SK-N-SH treated with all-trans-retinoic acid at 6 μM for 48 hours (cell line): ENCODE measurements around the gene IL13RA2.

Source experiments
- ATAC-seq: fragments of 200-7000 bp; cut with Tn5 transposase; 3 replicates; pipeline ENCODE4 v1.9.1; 2020; ENCODE audit warnings: mild to moderate bottlenecking, moderate library complexity
- BACH2 ChIP-seq: fragments of 250-450 bp; sonication (Bioruptor Pico); IDR thresholded peaks from 2 replicates; pipeline ENCODE4 v1.9.0; 2021; ENCODE audit warnings: mild to moderate bottlenecking, borderline replicate concordance
- GLIS3 ChIP-seq: fragments of 250-450 bp; sonication (Bioruptor Pico); IDR thresholded peaks from 2 replicates; pipeline ENCODE4 v1.5.0; 2020; ENCODE audit warnings: mild to moderate bottlenecking, moderate library complexity
- OSR1 ChIP-seq: fragments of 250-450 bp; sonication (Bioruptor Pico); IDR thresholded peaks from 2 replicates; pipeline ENCODE4 v1.8.0; 2022; ENCODE audit warnings: moderate library complexity, mild to moderate bottlenecking, inconsistent platforms
- PPARA ChIP-seq: fragments of 250-450 bp; sonication (Bioruptor Pico); IDR thresholded peaks from 2 replicates; pipeline ENCODE4 v1.5.0; 2020; ENCODE audit warnings: mild to moderate bottlenecking, borderline replicate concordance
- RARB ChIP-seq: fragments of 250-450 bp; sonication (Bioruptor Pico); IDR thresholded peaks from 2 replicates; pipeline ENCODE4 v1.8.0; 2021; ENCODE audit warnings: mild to moderate bottlenecking, moderate library complexity
- TCF4 ChIP-seq: fragments of 250-450 bp; sonication (Bioruptor Pico); IDR thresholded peaks from 2 replicates; pipeline ENCODE4 v1.8.0; 2021; ENCODE audit warnings: mild to moderate bottlenecking, moderate library complexity, borderline replicate concordance
- TOX ChIP-seq: fragments of 250-450 bp; sonication (Bioruptor Pico); IDR thresholded peaks from 2 replicates; pipeline ENCODE4 v1.8.0; 2021; ENCODE audit warnings: mild to moderate bottlenecking, moderate library complexity, borderline replicate concordance
- ZC3H10 ChIP-seq: fragments of 250-450 bp; sonication (Bioruptor Pico); IDR thresholded peaks from 2 replicates; pipeline ENCODE4 v1.5.1; 2021; ENCODE audit warnings: mild to moderate bottlenecking, moderate library complexity
- ZFP30 ChIP-seq: fragments of 450-650 bp; formaldehyde crosslinking; IDR thresholded peaks from 2 replicates; pipeline ENCODE4 v1.5.0; 2022; ENCODE audit warnings: mild to moderate bottlenecking, moderate library complexity
- ZNF565 ChIP-seq: fragments of 450-650 bp; formaldehyde crosslinking; conservative IDR thresholded peaks from 2 replicates; pipeline ENCODE4 v1.5.0; 2020; ENCODE audit warnings: low read depth, mild to moderate bottlenecking, moderate library complexity
- ZNF70 ChIP-seq: fragments of 450-650 bp; formaldehyde crosslinking; IDR thresholded peaks from 2 replicates; pipeline ENCODE4 v1.5.0; 2020; ENCODE audit warnings: mild to moderate bottlenecking, moderate library complexity
- ZNF8 ChIP-seq: fragments of 450-650 bp; formaldehyde crosslinking; IDR thresholded peaks from 2 replicates; pipeline ENCODE4 v1.5.0; 2020; ENCODE audit warnings: mild to moderate bottlenecking, moderate library complexity
- TF ChIP-seq, protein P1 (sequence below): fragments of 250-450 bp; sonication (Bioruptor Pico); IDR thresholded peaks from 2 replicates; pipeline ENCODE4 v1.8.0; 2021; ENCODE audit warnings: low read depth, mild to moderate bottlenecking, moderate library complexity, borderline replicate concordance
- TF ChIP-seq, protein P2 (sequence below): fragments of 250-450 bp; sonication (Bioruptor Pico); IDR thresholded peaks from 2 replicates; pipeline ENCODE4 v1.5.1; 2021; ENCODE audit warnings: mild to moderate bottlenecking, moderate library complexity
- TF ChIP-seq, protein P3 (sequence below): fragments of 250-450 bp; sonication (Bioruptor Pico); IDR thresholded peaks from 2 replicates; pipeline ENCODE4 v1.5.0; 2020; ENCODE audit warnings: mild to moderate bottlenecking, moderate library complexity

Gene IL13RA2

DNA sequence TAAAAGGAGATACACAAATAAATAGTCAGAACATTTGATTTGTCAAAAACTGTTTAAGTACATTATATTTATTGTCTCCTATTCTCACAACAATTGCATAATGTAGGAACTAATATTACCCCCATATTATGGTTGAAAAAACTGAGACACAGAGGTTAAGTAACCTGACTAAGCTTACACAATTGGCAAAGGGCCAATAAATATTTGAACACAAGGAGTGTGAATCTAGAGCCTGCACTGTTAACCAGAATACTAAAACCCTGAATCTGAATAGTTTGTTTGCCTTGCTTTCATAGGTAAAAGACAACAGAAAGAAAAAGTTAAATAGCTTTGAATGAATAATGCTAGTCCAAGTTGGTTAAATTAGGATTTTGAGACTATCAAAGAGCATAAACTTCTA, 55.2 kb downstream of the IL13RA2 start:
- no peak for TF ChIP-seq GLIS3 (CRISPR knock-in tag)
- TF ChIP-seq ZFP30 (CRISPR knock-in tag) = no peak
- no peak for TF ChIP-seq PPARA (CRISPR knock-in tag)
- TF ChIP-seq ZNF70 (CRISPR knock-in tag) = no peak
- TF ChIP-seq, protein P1, sequence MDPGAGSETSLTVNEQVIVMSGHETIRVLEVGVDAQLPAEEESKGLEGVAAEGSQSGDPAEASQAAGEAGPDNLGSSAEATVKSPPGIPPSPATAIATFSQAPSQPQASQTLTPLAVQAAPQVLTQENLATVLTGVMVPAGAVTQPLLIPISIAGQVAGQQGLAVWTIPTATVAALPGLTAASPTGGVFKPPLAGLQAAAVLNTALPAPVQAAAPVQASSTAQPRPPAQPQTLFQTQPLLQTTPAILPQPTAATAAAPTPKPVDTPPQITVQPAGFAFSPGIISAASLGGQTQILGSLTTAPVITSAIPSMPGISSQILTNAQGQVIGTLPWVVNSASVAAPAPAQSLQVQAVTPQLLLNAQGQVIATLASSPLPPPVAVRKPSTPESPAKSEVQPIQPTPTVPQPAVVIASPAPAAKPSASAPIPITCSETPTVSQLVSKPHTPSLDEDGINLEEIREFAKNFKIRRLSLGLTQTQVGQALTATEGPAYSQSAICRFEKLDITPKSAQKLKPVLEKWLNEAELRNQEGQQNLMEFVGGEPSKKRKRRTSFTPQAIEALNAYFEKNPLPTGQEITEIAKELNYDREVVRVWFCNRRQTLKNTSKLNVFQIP = no peak
- no peak for ATAC-seq

DNA sequence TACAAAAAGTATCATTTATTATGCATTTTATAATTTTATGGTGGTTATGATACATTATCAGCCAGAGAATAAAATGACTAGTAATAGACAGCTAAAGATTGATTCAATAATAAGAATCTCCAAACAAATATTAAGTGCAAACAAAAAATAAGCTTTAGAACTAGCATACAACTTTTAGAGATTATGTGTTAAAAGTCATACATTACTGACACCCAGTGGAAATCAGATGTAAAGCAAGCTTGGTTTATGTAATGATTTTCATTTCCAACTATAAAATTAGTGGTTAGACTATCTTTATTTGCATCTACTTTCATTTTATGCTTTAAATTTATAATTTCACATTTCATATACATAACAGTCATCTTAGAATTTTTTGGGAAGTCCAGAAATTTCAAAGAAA, 57.7 kb downstream of the IL13RA2 start:
- TF ChIP-seq TOX (CRISPR knock-in tag) (no peak), RARB (CRISPR knock-in tag) (no peak), OSR1 (CRISPR knock-in tag) (no peak), GLIS3 (CRISPR knock-in tag) (no peak), ZNF8 (CRISPR knock-in tag) (no peak), TCF4 (CRISPR knock-in tag) (no peak), BACH2 (CRISPR knock-in tag) (no peak), ZFP30 (CRISPR knock-in tag) (no peak), ZC3H10 (CRISPR knock-in tag) (no peak), ZNF565 (CRISPR knock-in tag) (no peak)
- TF ChIP-seq, protein P2, sequence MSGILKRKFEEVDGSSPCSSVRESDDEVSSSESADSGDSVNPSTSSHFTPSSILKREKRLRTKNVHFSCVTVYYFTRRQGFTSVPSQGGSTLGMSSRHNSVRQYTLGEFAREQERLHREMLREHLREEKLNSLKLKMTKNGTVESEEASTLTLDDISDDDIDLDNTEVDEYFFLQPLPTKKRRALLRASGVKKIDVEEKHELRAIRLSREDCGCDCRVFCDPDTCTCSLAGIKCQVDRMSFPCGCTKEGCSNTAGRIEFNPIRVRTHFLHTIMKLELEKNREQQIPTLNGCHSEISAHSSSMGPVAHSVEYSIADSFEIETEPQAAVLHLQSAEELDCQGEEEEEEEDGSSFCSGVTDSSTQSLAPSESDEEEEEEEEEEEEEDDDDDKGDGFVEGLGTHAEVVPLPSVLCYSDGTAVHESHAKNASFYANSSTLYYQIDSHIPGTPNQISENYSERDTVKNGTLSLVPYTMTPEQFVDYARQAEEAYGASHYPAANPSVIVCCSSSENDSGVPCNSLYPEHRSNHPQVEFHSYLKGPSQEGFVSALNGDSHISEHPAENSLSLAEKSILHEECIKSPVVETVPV (CRISPR knock-in tag) = no peak
- TF ChIP-seq, protein P3, sequence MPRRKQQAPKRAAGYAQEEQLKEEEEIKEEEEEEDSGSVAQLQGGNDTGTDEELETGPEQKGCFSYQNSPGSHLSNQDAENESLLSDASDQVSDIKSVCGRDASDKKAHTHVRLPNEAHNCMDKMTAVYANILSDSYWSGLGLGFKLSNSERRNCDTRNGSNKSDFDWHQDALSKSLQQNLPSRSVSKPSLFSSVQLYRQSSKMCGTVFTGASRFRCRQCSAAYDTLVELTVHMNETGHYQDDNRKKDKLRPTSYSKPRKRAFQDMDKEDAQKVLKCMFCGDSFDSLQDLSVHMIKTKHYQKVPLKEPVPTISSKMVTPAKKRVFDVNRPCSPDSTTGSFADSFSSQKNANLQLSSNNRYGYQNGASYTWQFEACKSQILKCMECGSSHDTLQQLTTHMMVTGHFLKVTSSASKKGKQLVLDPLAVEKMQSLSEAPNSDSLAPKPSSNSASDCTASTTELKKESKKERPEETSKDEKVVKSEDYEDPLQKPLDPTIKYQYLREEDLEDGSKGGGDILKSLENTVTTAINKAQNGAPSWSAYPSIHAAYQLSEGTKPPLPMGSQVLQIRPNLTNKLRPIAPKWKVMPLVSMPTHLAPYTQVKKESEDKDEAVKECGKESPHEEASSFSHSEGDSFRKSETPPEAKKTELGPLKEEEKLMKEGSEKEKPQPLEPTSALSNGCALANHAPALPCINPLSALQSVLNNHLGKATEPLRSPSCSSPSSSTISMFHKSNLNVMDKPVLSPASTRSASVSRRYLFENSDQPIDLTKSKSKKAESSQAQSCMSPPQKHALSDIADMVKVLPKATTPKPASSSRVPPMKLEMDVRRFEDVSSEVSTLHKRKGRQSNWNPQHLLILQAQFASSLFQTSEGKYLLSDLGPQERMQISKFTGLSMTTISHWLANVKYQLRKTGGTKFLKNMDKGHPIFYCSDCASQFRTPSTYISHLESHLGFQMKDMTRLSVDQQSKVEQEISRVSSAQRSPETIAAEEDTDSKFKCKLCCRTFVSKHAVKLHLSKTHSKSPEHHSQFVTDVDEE (CRISPR knock-in tag) = no peak
- TF ChIP-seq, protein P1 = no peak
- ATAC-seq = no peak
